ENCODE data around the gene GSTA2. TPM values are rescaled to one million over a fixed set of nuclear protein-coding genes. Genes with fewer than 3 reads are reported as not detected.

The GSTA2 gene
- total and polyA plus RNA-seq, 10 of the 15 experiments (the other 5 are each of a cell fraction or from before 2014, with no cell fraction given) = not detected

GRCh38 chr6:52736145-52736544 lies 27.1 kb downstream of the GSTA2 start:
- Histone ChIP-seq H3K9ac (ENCODE audit: control insufficient read depth, insufficient read depth, low read length) (no peak overlapping the region), H3K79me2 (ENCODE audit: control insufficient read depth, insufficient read depth, low read length) (no peaks in the 10 kb centered on the region), H3K36me3 (ENCODE audit: control insufficient read depth in 2 of 2, insufficient read depth in 2 of 2, low read length in 1 of 2) (no peaks in the 10 kb centered on the region), H3K4me3 (no peak overlapping the region), H3K27ac (ENCODE audit: control insufficient read depth, insufficient read depth) (no peak overlapping the region), H3K4me2 (ENCODE audit: control insufficient read depth, insufficient read depth) (no peak overlapping the region), H3K4me1 (ENCODE audit: control insufficient read depth, insufficient read depth, low read length) (no peaks in the 10 kb centered on the region), H2AFZ (ENCODE audit: control insufficient read depth, low read depth, low read length) (no peak overlapping the region), H3K27me3 (replicated peaks in 1 of 2; ENCODE audit: control insufficient read depth in 2 of 2, insufficient read depth in 2 of 2, low read length in 1 of 2) (no peaks in the 10 kb centered on the region; a peak in 1 of 4 replicates), H4K20me1 (ENCODE audit: control insufficient read depth, insufficient read depth) (no peaks in the 10 kb centered on the region), H3K9me3 (replicated peaks; ENCODE audit: control insufficient read depth, insufficient read depth, low read length) (no peaks in the 10 kb centered on the region)
- intact Hi-C loops (cut with micrococcal nuclease; ENCODE audit: unreplicated experiment) = no loop called here
- ChIA-PET POLR2A (no interaction called here), CTCF (no interaction called here), SMC1A (ENCODE audit: uncharacterized antibody, unreplicated experiment) (no interaction called here), RAD21 (ENCODE audit: unreplicated experiment) (no interaction called here)
- TF ChIP-seq SKIL (IDR thresholded peaks at IDR 0.05; ENCODE audit: low read depth, poor library complexity, severe bottlenecking) = no peak
- no TSS peak for BruUV-seq (replicated peaks)
- 0% methylated on average over 1 of the region's 1 CpG for WGBS (ENCODE audit: insufficient coverage, insufficient replicate concordance, low lambda C conversion rate, missing lambda C conversion rate)
- FAIRE-seq (no peak), ATAC-seq (no peak), DNase-seq (ENCODE audit: low read depth, low spot score) (no peak)
- in situ Hi-C loops (cut with MboI) = no loop called here

GRCh38 chr6:52735071-52735470 lies 28.2 kb downstream of the GSTA2 start:
- no TSS peak for BruUV-seq (replicated peaks)
- no peak for TF ChIP-seq RELB (IDR thresholded peaks at IDR 0.05; ENCODE audit: low read depth)
- TF ChIP-seq HSF1 (IDR thresholded peaks at IDR 0.05; ENCODE audit: low read depth, low read length) = no peak
- no peak for TF ChIP-seq NR2C2 (IDR thresholded peaks at IDR 0.05; ENCODE audit: borderline replicate concordance, control insufficient read depth, insufficient read length, low read depth)
- TF ChIP-seq HCFC1 (IDR thresholded peaks at IDR 0.05; ENCODE audit: low read length) = no peak
- Histone ChIP-seq H3K4me3 (no peak overlapping the region), H3K36me3 (ENCODE audit: control insufficient read depth in 2 of 2, insufficient read depth in 2 of 2, low read length in 1 of 2) (no peaks in the 10 kb centered on the region), H4K20me1 (ENCODE audit: control insufficient read depth, insufficient read depth) (no peaks in the 10 kb centered on the region), H3K27ac (ENCODE audit: control insufficient read depth, insufficient read depth) (no peak overlapping the region), H3K4me2 (ENCODE audit: control insufficient read depth, insufficient read depth) (no peak overlapping the region), H3K79me2 (ENCODE audit: control insufficient read depth, insufficient read depth, low read length) (no peaks in the 10 kb centered on the region), H3K9ac (ENCODE audit: control insufficient read depth, insufficient read depth, low read length) (no peak overlapping the region), H3K9me3 (replicated peaks; ENCODE audit: control insufficient read depth, insufficient read depth, low read length) (no peaks in the 10 kb centered on the region), H3K27me3 (replicated peaks in 1 of 2; ENCODE audit: control insufficient read depth in 2 of 2, insufficient read depth in 2 of 2, low read length in 1 of 2) (no peaks in the 10 kb centered on the region; a peak in 1 of 4 replicates), H2AFZ (ENCODE audit: control insufficient read depth, low read depth, low read length) (no peak overlapping the region), H3K4me1 (ENCODE audit: control insufficient read depth, insufficient read depth, low read length) (no peaks in the 10 kb centered on the region)
- ATAC-seq (no peak), DNase-seq (ENCODE audit: low read depth, low spot score) (no peak), FAIRE-seq (no peak)
- ChIA-PET SMC1A (ENCODE audit: uncharacterized antibody, unreplicated experiment) (no interaction called here), RAD21 (ENCODE audit: unreplicated experiment) (no interaction called here), POLR2A (no interaction called here), CTCF (no interaction called here)
- in situ Hi-C loops (cut with MboI) = no loop called here
- intact Hi-C loops (cut with micrococcal nuclease; ENCODE audit: unreplicated experiment) = no loop called here
- WGBS (ENCODE audit: insufficient coverage, insufficient replicate concordance, low lambda C conversion rate, missing lambda C conversion rate) = 37% methylated on average over 6 of the region's 6 CpGs
